Measurements from ENCODE around the gene GIPC3.

Gene GIPC3

GRCh38 chr19:3605770-3606169, 20.5 kb downstream of the GIPC3 start:
- POLR2A ChIA-PET = no interaction called here

GRCh38 chr19:3606174-3606689, 21.0 kb downstream of the GIPC3 start:
- ChIA-PET POLR2A (no interaction called here), CTCF (no interaction called here)
- H3K4me3 ChIP-seq (ENCODE audit: low read depth, low read length) = peak overlapping the region; percentile 72
- no peak for DNase-seq (ENCODE audit: low read depth, low spot score)
- TF ChIP-seq CTCF (IDR thresholded peaks at IDR 0.05; ENCODE audit: insufficient read depth, low read length, missing control alignments) = no peak

More at GRCh38 chr19:3605770-3606169, 20.5 kb downstream of the GIPC3 start:
- CTCF ChIA-PET = no interaction called here
- no peak for DNase-seq (ENCODE audit: low read depth, low spot score)
- no peak for TF ChIP-seq CTCF (IDR thresholded peaks at IDR 0.05; ENCODE audit: insufficient read depth, low read length, missing control alignments)
- H3K4me3 ChIP-seq (ENCODE audit: low read depth, low read length) = peak overlapping the region; percentile 72

GRCh38 chr19:3606690-3607289, 21.5 kb downstream of the GIPC3 start, which contains the start of gene TBXA2R:
TSS of gene TBXA2R (minus strand) at chr19:3606875. CDS start at chr19:3600634, 6,241 bp downstream.
- TF ChIP-seq CTCF (IDR thresholded peaks at IDR 0.05; ENCODE audit: insufficient read depth, low read length, missing control alignments) = no peak
- POLR2A ChIA-PET = interaction anchor here (1.5 kb wide), 1 partner anchor 14 kb away, joined by 5 read pairs; no protein-coding TSS in a partner anchor
- CTCF ChIA-PET = interaction anchor here (1.9 kb wide), 1 partner anchor 20 kb away, joined by 7 read pairs; no protein-coding TSS in a partner anchor
- peak within 1 kb of the TSS; percentile 72 for H3K4me3 ChIP-seq (ENCODE audit: low read depth, low read length)
- no peak for DNase-seq (ENCODE audit: low read depth, low spot score)

GRCh38 chr19:3607303-3608078, 22.2 kb downstream of the GIPC3 start:
- ChIA-PET POLR2A (interaction anchor here (1.5 kb wide), 1 partner anchor 13 kb away, joined by 5 read pairs; no protein-coding TSS in a partner anchor), CTCF (interaction anchor here (0.7 to 3.6 kb wide), 8 partner anchors 11 to 303 kb away, joined by 3 to 37 read pairs (median 4); no protein-coding TSS in a partner anchor)
- DNase-seq (ENCODE audit: low read depth, low spot score) = no peak
- H3K4me3 ChIP-seq (ENCODE audit: low read depth, low read length) = peak overlapping the region; percentile 72
- TF ChIP-seq CTCF (IDR thresholded peaks at IDR 0.05; ENCODE audit: insufficient read depth, low read length, missing control alignments) = no peak

GRCh38 chr19:3608079-3608641, 22.9 kb downstream of the GIPC3 start:
- no peak for TF ChIP-seq CTCF (IDR thresholded peaks at IDR 0.05; ENCODE audit: insufficient read depth, low read length, missing control alignments)
- ChIA-PET CTCF (interaction anchor here (0.7 to 3.6 kb wide), 9 partner anchors 10 to 303 kb away, joined by 3 to 37 read pairs (median 4); partner anchors contain the start of gene PIP5K1C), POLR2A (interaction anchor here (1.5 kb wide), 1 partner anchor 13 kb away, joined by 5 read pairs; no protein-coding TSS in a partner anchor)
- no peak for DNase-seq (ENCODE audit: low read depth, low spot score)
- H3K4me3 ChIP-seq (ENCODE audit: low read depth, low read length) = no peak overlapping the region; the same call in 1 of the 2 replicates

Data from AG04449 (cell line).